Stimulated activated CD8-positive, alpha-beta memory T cell treated with anti-CD3 and anti-CD28 coated beads, Interleukin-2, amount 100 ng/mL, for 1 hour (primary cell): Measurements from ENCODE around the gene PCDHB1.
"Not testable (repeated sequence)": the region's sequence is repeated elsewhere in the genome, so short reads cannot be mapped to it uniquely, and the experiment has no call there.

Source experiments
- DNase-seq, 2 donors: peaks; one replicate each; pipeline ENCODE4 v3.0.0-alpha.2; 2020; ENCODE audit warnings: low read depth in 2 of 2

The PCDHB1 gene

GRCh38 chr5:141077826-141078225 is 26.7 kb downstream of the PCDHB1 start:
- no peak for DNase-seq

- DNase-seq = no peak
These were observed 31.1 kb downstream of the PCDHB1 start for GRCh38 chr5:141082228-141082627.

GRCh38 chr5:141084487-141084989 is 33.4 kb downstream of the PCDHB1 start:
- no peak for DNase-seq

- no peak for DNase-seq
These were observed 43.5 kb downstream of the PCDHB1 start, which contains the start of gene PCDHB2 for GRCh38 chr5:141094481-141095262. Gene PCDHB2 (plus strand): TSS chr5:141094615. CDS start chr5:141094791, 176 bp downstream.

- DNase-seq = no peak
These were observed 44.1 kb downstream of the PCDHB1 start for GRCh38 chr5:141095263-141095641.

- DNase-seq = not testable (repeated sequence)
These were observed 45.0 kb downstream of the PCDHB1 start for GRCh38 chr5:141096181-141096580.

- not testable (repeated sequence) for DNase-seq
These were observed 45.4 kb downstream of the PCDHB1 start for GRCh38 chr5:141096586-141096985.

GRCh38 chr5:141100243-141100805 is 49.1 kb downstream of the PCDHB1 start, which contains the start of gene PCDHB3:
Gene PCDHB3 (plus strand): TSS chr5:141100473. CDS start chr5:141100650, 177 bp downstream.
- DNase-seq = no peak

- DNase-seq = no peak
These were observed 49.9 kb downstream of the PCDHB1 start for GRCh38 chr5:141101059-141101458.

- not testable (repeated sequence) for DNase-seq
These were observed 50.9 kb downstream of the PCDHB1 start for GRCh38 chr5:141102070-141102469.

GRCh38 chr5:141102471-141102870 is 51.3 kb downstream of the PCDHB1 start:
- not testable (repeated sequence) for DNase-seq

GRCh38 chr5:141105350-141105749 is 54.2 kb downstream of the PCDHB1 start:
- DNase-seq = no peak
